GM19193 (cell line): ENCODE data around the gene WIPF3.

Source experiments
- POLR2A ChIP-seq: IDR thresholded peaks from 4 replicates; pipeline ENCODE4 v1.6.1; 2011; ENCODE audit not compliant: insufficient read depth, insufficient read length; ENCODE audit errors: extremely low read depth

The WIPF3 gene

DNA sequence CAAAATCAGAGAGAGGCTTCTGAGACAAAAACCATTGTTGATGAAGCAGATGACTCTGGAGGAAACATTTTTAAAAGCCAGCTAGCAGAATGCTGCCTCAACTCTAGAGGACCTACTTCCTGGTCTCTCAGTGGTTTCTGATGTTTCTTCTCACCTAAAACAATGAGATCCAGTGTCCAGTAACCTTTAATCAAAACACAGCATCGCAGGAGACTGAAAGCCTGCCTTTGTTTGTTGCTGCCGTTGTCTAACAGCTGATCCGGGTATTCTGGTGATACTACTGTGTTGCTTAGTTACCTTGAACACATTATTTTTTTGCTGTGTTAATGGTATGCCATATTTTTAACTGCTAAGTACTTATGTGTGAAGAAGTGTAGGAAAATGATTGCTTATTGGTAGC lies 70.9 kb downstream of the WIPF3 start:
- TF ChIP-seq POLR2A = no peak

DNA sequence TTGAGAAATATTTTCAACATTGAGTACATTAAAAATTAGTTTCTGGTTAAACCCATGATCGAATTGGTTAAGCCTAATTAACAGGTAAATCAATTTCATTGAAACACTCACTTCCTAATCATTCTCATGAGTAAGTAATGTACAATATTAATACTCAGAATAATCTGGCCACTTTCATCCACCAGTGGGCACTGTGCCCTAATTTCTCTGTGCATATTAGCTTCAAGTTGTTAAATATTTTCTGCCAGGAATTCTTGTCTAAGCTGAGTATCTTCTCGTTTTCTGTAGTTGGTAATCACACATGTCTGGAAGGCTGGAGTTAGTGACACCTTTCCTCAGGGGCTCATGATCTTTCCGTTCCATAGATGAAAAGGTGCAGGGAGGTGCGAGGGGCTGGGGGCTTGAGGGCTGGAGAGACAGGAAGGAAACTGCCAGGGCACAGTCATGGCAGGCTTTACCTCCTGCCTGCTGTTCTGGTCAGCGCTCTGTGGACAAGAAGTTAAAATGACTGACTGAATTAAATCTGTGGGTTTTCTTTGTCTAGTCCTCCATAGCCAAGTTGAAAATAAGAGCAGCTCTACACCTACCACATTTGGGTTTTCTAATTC lies 71.9 kb downstream of the WIPF3 start:
- no peak for TF ChIP-seq POLR2A

DNA sequence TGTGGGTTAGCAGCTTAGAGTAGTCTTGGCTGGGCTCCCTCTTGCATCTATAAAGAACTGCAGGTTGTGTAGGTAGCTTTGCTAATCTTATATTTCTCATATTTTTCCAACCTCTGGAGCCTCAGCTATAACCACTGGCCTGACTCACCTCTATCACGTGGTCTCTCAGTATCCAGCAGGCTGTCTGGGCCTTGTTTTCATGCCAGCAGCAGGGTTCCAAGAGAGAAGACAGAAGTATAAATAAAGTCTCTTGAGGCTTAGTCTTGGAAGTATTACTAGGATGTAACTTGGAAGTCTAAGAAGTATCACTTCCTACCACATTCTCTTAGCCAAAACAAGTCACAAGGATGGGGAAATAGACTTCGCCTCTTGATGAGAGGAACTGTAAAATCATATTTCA lies 73.3 kb downstream of the WIPF3 start:
- TF ChIP-seq POLR2A = no peak

DNA sequence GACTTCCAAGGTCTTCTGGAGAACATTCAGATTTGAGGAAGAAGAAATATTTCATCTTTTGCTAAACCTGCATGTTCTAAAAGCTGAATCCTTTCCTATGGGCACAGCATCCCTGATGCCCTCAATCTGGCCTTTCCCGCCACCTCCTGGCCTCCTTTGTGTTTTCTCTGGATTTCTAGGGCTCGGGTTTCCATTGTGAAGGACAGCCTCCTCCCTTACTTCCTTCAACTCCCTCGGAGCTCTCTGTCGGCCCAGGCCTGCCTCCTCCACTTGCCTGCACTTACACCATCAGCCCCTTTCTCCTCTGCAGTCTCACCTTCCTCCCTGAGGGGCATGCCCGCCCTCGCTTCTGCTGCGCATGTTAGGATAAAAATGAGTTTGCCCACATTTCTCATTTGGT lies 75.4 kb downstream of the WIPF3 start:
- TF ChIP-seq POLR2A = no peak

DNA sequence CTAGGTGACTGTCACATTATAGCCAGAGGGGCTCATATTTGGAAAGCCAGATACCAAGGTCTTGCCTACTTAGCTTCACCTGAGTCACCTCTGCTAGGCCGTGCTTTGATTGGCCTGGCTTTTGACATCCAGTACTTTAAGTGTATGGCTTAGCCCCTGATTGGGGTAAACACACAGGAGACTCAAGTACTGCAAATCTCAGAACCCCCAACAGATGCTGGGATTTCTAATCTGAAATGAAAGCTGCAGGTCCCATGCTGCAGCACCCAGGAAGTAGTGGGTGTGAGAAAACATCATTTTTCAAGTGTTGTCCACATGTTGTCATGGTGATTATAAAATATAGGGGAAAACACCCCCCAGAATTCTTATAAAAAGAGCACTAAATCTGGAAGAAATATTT lies 76.2 kb downstream of the WIPF3 start:
- no peak for TF ChIP-seq POLR2A

DNA sequence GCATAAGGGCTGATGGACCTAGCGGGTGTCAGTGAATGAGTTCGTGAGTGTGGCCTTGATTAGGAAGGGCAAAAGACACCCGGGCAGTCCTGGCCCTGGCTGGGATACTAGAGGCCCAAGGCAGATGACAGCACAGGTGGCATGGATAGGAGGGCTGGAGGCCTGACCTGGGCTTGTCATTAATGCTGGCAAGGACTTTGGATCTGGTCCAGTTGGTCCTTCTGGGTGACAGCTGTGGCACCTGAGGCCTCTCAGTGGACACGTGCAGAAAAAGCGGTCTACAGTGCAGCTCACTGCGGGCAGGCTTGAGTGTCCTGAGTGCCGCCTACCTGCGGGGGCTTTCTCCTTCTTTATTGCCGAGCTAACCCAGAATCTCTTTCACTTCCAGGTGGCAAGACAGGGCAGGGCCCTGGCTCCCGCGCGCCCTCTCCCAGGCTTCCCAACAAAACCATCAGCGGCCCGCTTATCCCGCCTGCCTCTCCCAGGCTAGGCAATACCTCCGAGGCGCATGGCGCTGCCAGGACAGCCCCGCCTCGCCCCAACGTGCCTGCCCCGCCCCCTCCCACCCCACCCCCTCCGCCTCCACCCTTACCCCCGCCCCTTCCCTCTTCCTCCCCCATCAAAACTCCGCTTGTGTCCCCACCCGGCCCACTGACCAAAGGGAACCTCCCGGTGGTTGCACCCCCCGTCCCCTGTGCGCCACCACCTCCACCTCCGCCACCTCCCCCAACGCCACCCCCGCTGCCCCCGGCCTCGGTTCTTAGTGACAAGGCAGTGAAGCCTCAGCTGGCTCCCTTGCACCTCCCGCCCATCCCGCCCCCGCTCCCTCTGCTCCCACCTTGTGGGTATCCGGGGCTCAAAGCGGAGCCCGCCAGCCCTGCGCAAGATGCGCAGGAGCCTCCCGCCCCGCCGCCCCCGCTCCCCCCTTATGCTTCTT lies 77.4 kb downstream of the WIPF3 start:
- TF ChIP-seq POLR2A = no peak

DNA sequence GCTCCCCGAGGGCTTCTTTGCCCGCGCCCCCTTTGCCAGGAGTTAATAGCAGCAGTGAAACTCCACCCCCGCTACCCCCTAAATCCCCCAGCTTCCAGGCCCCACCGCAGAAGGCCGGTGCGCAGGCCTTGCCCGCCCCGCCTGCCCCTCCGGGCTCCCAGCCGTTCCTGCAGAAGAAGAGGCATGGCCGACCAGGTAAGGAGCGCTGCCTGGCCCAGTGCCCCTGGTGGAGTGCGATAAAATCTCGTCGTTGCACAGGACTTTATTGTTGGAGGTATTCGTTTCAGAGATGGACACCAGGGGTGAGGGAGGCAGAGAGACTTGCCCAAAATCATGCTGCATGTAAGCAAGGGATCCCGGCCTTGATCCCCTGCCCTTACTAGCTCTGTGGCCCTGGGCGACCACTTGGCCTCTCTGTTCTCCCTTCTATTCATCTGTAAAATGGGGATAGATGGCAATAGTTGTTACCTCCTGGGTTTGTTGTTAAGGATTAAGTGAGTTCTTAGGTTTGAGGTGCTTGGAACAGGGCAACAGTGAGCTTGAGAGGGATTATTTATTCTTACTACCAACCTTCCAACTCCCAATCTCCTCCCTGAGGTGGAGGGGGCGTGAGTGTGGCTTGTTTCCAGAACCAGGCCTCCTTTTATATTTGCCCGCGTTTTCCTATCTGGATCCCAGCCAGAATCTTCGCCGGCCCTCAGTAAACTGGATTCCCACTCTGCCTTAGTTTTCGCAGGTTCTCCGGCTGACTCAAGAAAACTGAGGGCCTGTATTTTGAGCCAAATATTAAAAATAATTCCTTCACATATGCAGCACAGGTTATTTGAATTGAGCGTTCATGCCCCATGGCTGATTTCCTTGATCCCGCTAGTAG lies 78.3 kb downstream of the WIPF3 start:
- no peak for TF ChIP-seq POLR2A

DNA sequence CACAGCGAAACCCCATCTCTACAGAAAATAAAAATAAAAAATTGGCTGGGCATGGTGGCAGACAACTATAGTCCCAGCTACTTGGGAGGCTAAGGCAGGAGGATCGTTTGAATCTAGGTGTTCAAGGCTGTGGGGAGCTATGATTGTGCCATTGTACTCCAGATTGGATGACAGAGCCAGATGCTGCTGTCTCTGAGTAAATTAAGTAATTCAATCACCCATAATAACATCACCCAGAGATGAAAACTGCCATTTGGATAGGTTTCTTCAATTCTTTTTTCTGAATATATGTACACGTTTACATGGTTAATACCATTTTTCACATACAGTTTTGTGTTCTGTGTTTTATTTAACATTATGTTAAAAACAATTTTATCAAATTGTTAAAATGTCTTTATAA lies 79.3 kb downstream of the WIPF3 start:
- no peak for TF ChIP-seq POLR2A

DNA sequence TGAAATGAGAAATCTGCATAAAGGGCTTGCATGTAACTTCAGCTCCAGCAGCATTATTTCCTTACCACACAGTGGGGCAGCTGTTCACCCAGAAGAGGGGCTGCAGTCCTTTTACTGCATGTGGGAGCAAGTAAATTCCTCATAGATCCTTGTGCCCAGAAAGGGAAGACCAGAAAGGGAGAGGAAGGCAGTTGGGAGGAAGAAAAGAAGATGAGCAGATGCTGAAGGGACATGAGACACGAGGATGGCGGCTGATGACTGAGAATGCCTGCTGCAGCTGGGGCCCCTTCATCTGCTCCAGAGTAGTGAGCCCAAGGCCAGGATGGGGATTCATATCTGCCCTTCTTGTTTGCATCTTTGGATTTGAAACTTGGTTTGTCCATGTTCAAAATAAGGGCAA lies 80.5 kb downstream of the WIPF3 start:
- TF ChIP-seq POLR2A = no peak

DNA sequence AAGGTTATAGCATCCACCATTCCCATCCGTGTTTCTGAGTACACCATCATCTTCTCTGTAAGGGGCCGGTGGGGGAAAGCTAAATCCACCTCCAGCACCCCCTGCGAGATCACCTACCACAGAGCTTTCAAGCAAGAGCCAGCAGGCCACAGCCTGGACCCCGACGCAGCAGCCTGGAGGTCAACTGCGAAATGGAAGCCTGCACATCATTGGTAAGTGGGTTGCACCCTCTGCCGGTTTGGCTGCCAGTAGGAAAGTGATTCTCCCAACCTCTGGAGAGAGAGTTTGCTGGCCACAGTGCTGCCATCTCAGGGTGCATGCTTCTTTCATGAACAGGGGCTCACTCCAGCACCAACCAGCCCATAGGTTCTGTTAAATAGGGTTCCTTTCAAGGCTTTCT lies 81.7 kb downstream of the WIPF3 start:
- no peak for TF ChIP-seq POLR2A

DNA sequence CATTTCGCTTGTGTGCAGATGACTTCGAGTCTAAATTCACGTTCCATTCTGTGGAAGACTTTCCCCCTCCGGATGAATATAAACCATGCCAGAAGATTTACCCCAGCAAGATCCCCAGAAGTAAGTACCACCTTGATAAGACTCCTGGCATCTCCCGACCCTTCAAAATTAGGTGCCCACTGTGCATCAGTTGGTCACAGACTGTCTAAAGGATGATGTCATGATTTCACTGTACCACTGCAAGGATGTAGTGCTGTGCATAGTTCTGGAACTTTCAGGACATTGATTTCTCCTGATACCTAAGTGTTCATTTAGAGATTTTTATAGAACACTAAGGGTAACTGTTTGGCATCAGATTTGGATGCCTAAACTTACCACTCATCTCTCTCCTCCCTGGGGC lies 83.0 kb downstream of the WIPF3 start:
- no peak for TF ChIP-seq POLR2A

DNA sequence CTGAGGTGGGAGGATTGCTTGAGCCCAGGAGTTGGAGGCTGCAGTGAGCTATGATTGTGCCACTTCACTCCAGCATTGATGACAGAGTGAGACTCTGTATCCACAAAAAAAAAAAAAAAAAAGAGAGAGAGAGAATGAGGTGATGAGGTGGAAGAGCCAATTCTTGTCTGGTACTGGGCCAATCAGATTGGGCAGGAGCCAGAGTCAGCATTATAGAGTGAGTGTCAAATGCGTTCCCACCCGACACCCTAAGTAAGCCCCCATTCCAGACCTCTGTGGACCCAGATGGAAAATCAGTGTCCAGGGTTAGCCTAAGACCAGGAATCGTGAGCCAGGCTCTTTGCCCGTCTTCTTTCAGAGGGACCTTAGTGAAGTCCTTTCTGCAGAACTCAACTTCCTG lies 83.9 kb downstream of the WIPF3 start:
- no peak for TF ChIP-seq POLR2A

DNA sequence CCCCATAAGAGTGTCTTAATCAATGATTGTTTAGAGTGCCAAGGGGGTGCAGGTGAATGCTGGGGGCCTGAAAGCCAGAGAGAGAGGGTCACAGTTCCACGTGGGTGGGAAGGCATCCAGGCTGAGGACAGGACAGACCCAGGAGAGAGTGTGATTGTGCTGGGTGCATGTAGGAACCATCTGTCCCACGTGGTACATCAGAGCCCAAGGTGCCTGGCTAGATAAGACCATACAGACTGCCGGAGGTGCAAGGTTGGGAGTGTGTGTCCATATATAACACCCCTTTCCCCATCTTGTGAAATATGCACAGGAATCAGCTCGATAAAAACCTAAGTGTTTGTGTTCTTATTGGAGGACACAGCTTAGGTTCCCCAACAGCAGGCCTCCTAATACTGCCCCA lies 85.5 kb downstream of the WIPF3 start:
- TF ChIP-seq POLR2A = no peak

DNA sequence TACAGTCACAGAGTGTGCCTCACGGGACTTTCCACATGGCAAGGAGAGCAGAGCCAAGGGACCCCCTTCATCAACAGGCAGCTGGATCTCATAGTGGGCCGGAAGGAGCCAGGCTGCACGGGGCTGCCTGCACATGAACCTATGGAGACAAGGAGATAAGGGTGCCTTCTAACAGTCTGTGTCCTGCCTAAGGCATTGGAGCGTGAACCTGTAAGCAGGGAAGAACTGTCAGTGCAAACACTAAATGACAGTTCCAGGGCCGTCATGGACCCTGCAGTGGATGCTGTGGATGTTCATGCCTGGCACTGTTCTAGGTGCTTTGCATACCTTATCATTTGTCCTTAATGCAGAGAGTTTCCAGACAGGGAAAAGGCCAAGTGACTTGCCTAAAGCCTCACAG lies 85.9 kb downstream of the WIPF3 start:
- TF ChIP-seq POLR2A = no peak

DNA sequence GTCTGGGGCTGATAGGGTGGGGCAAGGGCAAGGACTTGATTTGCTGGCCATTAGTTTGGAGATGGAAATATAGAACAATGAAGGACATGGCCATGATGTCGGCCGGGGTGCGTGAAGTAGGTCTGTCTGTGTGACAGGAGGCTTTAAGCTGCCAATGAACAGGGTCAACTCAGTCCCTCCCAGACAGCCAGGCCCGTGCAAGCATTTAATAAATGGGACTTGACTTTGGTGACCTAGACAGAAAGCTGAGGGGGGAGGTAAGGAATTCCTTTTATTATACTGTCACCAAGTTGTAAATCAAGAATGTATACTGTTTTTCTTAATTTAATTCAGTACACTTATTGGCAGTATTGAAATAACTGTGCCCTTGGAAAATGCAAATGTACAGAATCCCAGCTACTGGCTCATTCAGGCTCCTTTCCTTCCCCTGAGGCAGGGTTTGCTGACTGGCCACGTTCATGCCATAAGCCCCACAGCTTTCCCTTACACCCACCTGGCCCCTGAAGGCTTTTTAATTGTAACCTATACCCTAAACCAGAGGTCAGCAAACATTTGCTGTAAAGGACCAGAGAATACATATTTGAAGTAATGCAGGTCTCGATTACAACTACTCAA lies 87.2 kb downstream of the WIPF3 start:
- no peak for TF ChIP-seq POLR2A
